Mammary epithelial cell (primary cell): Measurements from ENCODE around the gene LEUTX.

Experiments
- CTCF ChIP-seq, 2 donors: IDR thresholded peaks in 1 of 2; conservative IDR thresholded peaks in 1 of 2; 2 replicates each; pipeline ENCODE4 v1.5.1; 2011 to 2012; ENCODE audit warnings: inconsistent platforms in 2 of 2, low read length in 2 of 2, mild to moderate bottlenecking in 2 of 2, control low read depth in 1 of 2, low read depth in 1 of 2; ENCODE audit not compliant: insufficient read depth in 1 of 2; ENCODE audit errors: extremely low read depth in 1 of 2
- EZH2 ChIP-seq: IDR thresholded peaks from 2 replicates; pipeline ENCODE4 v1.6.1; 2012; ENCODE audit warnings: low read length, inconsistent platforms, borderline replicate concordance

- TF ChIP-seq CTCF (conservative IDR thresholded peaks at IDR 0.05 in 1 of 2, IDR thresholded peaks at IDR 0.05 in 1 of 2; ENCODE audit: extremely low read depth in 1 of 2, insufficient read depth in 1 of 2, low read depth in 1 of 2, low read length in 2 of 2) (no peak), EZH2 (no peak)
These were observed 16.3 kb downstream of the LEUTX start for GRCh38 chr19:39795001-39795400.
